K562 (cell line): ENCODE data around the gene SAE1. TPM values are rescaled to one million over a fixed set of nuclear protein-coding genes. Genes with fewer than 3 reads are reported as not detected.

ENCODE experiments used
- BACH1 ChIP-seq: fragments of 200-800 bp; sonication (Bioruptor generic); IDR thresholded peaks from 2 replicates; pipeline ENCODE4 v1.6.1; 2016; ENCODE audit warnings: missing genetic modification characterization, missing compliant biosample characterization
- BRD9 ChIP-seq: fragments of 450-650 bp; IDR thresholded peaks from 2 replicates; pipeline ENCODE4 v1.6.1; 2018; ENCODE audit warnings: low read depth; ENCODE audit not compliant: partially characterized antibody
- CBX3 ChIP-seq, 2 experiments: IDR thresholded peaks; 1 replicate in 1 of 2; 2 replicates in 1 of 2; pipeline ENCODE4 v1.6.1; 2012; ENCODE audit warnings: inconsistent platforms in 2 of 2, low read length in 2 of 2, borderline replicate concordance in 1 of 2, control low read depth in 1 of 2
- CREM ChIP-seq: IDR thresholded peaks from 2 replicates; pipeline ENCODE4 v1.6.1; 2014; ENCODE audit warnings: antibody characterized with exemption, low read depth
- EP300 ChIP-seq: IDR thresholded peaks from 2 replicates; pipeline ENCODE4 v1.6.1; 2012; ENCODE audit warnings: low read length, improper control_type of control experiment
- FOXA3 ChIP-seq, 2 experiments: fragments of 450-650 bp in 1 of 2; sonication (generic) in 1 of 2; formaldehyde crosslinking; IDR thresholded peaks in 1 of 2; conservative IDR thresholded peaks in 1 of 2; 2 replicates each; pipeline versions ENCODE4 v1.4.0 to v1.8.0; 2020 to 2022; ENCODE audit warnings: mild to moderate bottlenecking in 2 of 2, missing genetic modification reagents in 1 of 2
- FOXJ2 ChIP-seq: fragments of 200-800 bp; sonication (Bioruptor generic); IDR thresholded peaks from 2 replicates; pipeline ENCODE4 v1.6.1; 2016; ENCODE audit warnings: missing genetic modification characterization, missing compliant biosample characterization
- GATA2 ChIP-seq: sonication (generic); formaldehyde crosslinking; IDR thresholded peaks from 2 replicates; pipeline ENCODE4 v1.4.0; 2020; ENCODE audit warnings: mild to moderate bottlenecking, missing genetic modification reagents
- MED1 ChIP-seq: sonication (generic); formaldehyde crosslinking; IDR thresholded peaks from 2 replicates; pipeline ENCODE4 v1.8.1; 2023; ENCODE audit warnings: missing genetic modification reagents, borderline replicate concordance
- POLR2H ChIP-seq: IDR thresholded peaks from 2 replicates; pipeline ENCODE4 v1.6.1; 2016; ENCODE audit warnings: missing genetic modification characterization, low read depth, mild to moderate bottlenecking, control low read depth, missing compliant biosample characterization, moderate library complexity
- SMARCA4 ChIP-seq: fragments of 450-650 bp; IDR thresholded peaks from 2 replicates; pipeline ENCODE4 v1.6.1; 2016
- SMARCE1 ChIP-seq: fragments of 450-650 bp; IDR thresholded peaks from 2 replicates; pipeline ENCODE4 v1.7.1; 2016; ENCODE audit warnings: mild to moderate bottlenecking
- TAF7 ChIP-seq: fragments of 450-650 bp; IDR thresholded peaks from 2 replicates; pipeline ENCODE4 v1.6.1; 2016; ENCODE audit warnings: missing genetic modification characterization, missing compliant biosample characterization
- ZBTB11 ChIP-seq, 3 experiments: fragments of 200-800 bp in 1 of 3; fragments of 250-450 bp in 1 of 3; fragments of 450-650 bp in 1 of 3; sonication (Bioruptor Pico) in 1 of 3; sonication (Bioruptor generic) in 1 of 3; formaldehyde crosslinking in 1 of 3; IDR thresholded peaks; 2 replicates each; pipeline versions ENCODE4 v1.6.1 to v1.8.0; 2016 to 2022; ENCODE audit warnings: mild to moderate bottlenecking in 2 of 3, missing genetic modification characterization in 2 of 3, missing compliant biosample characterization in 1 of 3, moderate library complexity in 1 of 3
- ZFP1 ChIP-seq: fragments of 450-650 bp; formaldehyde crosslinking; IDR thresholded peaks from 2 replicates; pipeline ENCODE4 v1.4.0; 2020; ENCODE audit warnings: mild to moderate bottlenecking, mixed read lengths
- ZFX ChIP-seq: sonication (generic); formaldehyde crosslinking; IDR thresholded peaks from 2 replicates; pipeline ENCODE4 v1.8.0; 2022; ENCODE audit warnings: mild to moderate bottlenecking, missing genetic modification reagents, moderate library complexity
- ZNF175 ChIP-seq: fragments of 200-800 bp; sonication (Bioruptor generic); IDR thresholded peaks from 2 replicates; pipeline ENCODE4 v1.6.1; 2016; ENCODE audit warnings: low read depth, mild to moderate bottlenecking, missing genetic modification characterization, missing compliant biosample characterization
- polyA plus RNA-seq, 8 experiments: library from polyadenylated mRNA; depleted of rRNA in 4 of 8; stranded (reverse) in 5 of 8; unstranded in 3 of 8; fragments of >200 nt; fragmentation: Nextera tagmentation in 2 of 8; fragmentation: Illumina TruSeq in 1 of 8; extraction: Ambion mirVana in 2 of 8; extraction: Trizol in 1 of 8; gene quantifications; 2 replicates each; pipeline versions ENCODE4 v1.2.1 to v1.2.3, GENCODE V29; 2011 to 2014; ENCODE audit warnings: inconsistent platforms in 1 of 8, missing spikeins in 1 of 8
- total RNA-seq, 7 experiments: library from RNA; depleted of rRNA in 6 of 7; stranded (reverse); fragments of >200 nt in 6 of 7; fragmentation: Illumina TruSeq in 2 of 7; extraction: Trizol in 2 of 7; gene quantifications; 2 replicates each; pipeline versions ENCODE4 v1.2.1 to v1.2.3, GENCODE V29; 2011 to 2021; ENCODE audit warnings: low replicate concordance in 1 of 7

SAE1 gene
- total and polyA plus RNA-seq, 9 of the 15 experiments (the other 6 are each of a cell fraction or from before 2014, with no cell fraction given): 82.8 to 299 (median 217) TPM

- 0 out of 2 replicates have a peak, but pooled peaks have one; percentile 33 for TF ChIP-seq ZFP1 (CRISPR knock-in tag)
- TF ChIP-seq MED1 (CRISPR knock-in tag): no peak
- peak; percentile 53; the same call in 1 of the 2 replicates for TF ChIP-seq BACH1 (tag)
- TF ChIP-seq ZNF175: 0 out of 2 replicates have a peak, but pooled peaks have one; percentile 23
- 0 out of 2 replicates have a peak, but pooled peaks have one; percentile 3 for TF ChIP-seq EP300
- 0 out of 3 replicates have a peak, but pooled peaks of 1 of the 2 experiments have one; percentile 4 for TF ChIP-seq CBX3 (IDR thresholded peaks at IDR 0.05; ENCODE audit: borderline replicate concordance in 1 of 2, low read length in 2 of 2)
- TF ChIP-seq TAF7 (tag): peak; percentile 8; the same call in 1 of the 2 replicates
- 0 out of 2 replicates have a peak, but pooled peaks have one; percentile 29 for TF ChIP-seq SMARCE1
- TF ChIP-seq FOXJ2 (tag): 0 out of 2 replicates have a peak, but pooled peaks have one; percentile 16
- TF ChIP-seq ZBTB11 (CRISPR knock-in tag; IDR thresholded peaks at IDR 0.05): peak in 1 of 3 experiments; percentile 54; a peak in 1 of 6 replicates
- 0 out of 4 replicates have a peak, but pooled peaks of 1 of the 2 experiments have one; percentile 6 for TF ChIP-seq FOXA3 (CRISPR knock-in tag; conservative IDR thresholded peaks at IDR 0.05 in 1 of 2, IDR thresholded peaks at IDR 0.05 in 1 of 2)
- 0 out of 2 replicates have a peak, but pooled peaks have one; percentile 14 for TF ChIP-seq POLR2H (tag)
- peak; percentile 34; the same call in 1 of the 2 replicates for TF ChIP-seq SMARCA4
- TF ChIP-seq GATA2 (CRISPR knock-in tag): peak; percentile 53; the same call in 1 of the 2 replicates
- no peak for TF ChIP-seq BRD9
- peak; percentile 60 for TF ChIP-seq ZFX
- TF ChIP-seq CREM: 0 out of 2 replicates have a peak, but pooled peaks have one; percentile 10
- TF ChIP-seq, all 486 proteins: peak for 25
Measured at GRCh38 chr19:47107202-47107952, 23.3 kb upstream of the SAE1 start (continued).
